Liver (tissue), 9 donors: ENCODE data around the gene AKT2. TPM values are rescaled to one million over a fixed set of nuclear protein-coding genes. Genes with fewer than 3 reads are reported as not detected.

Source experiments
- DNase-seq: peaks from one replicate; pipeline ENCODE4 v3.0.0-alpha.2; 2017; ENCODE audit warnings: low spot score
- H3K27ac ChIP-seq, 2 donors: one replicate each; pipeline ENCODE4 v1.7.0; 2013; ENCODE audit warnings: inconsistent platforms in 2 of 2, low read length in 2 of 2, control low read depth in 1 of 2, low read depth in 1 of 2, mild to moderate bottlenecking in 1 of 2
- H3K27me3 ChIP-seq, 4 donors: one replicate each; pipeline versions ENCODE4 v1.6.1 to v1.7.0; 2013; ENCODE audit warnings: low read length in 3 of 4, inconsistent platforms in 1 of 4, mild to moderate bottlenecking in 1 of 4, moderate library complexity in 1 of 4; ENCODE audit not compliant: control insufficient read depth in 4 of 4, insufficient read depth in 4 of 4
- H3K36me3 ChIP-seq, 4 donors: one replicate each; pipeline versions ENCODE4 v1.6.1 to v1.7.0; 2013; ENCODE audit warnings: low read length in 3 of 4, mild to moderate bottlenecking in 3 of 4, low read depth in 1 of 4, moderate library complexity in 1 of 4; ENCODE audit not compliant: control insufficient read depth in 4 of 4, insufficient read depth in 3 of 4
- H3K4me1 ChIP-seq, 4 donors: one replicate each; pipeline versions ENCODE4 v1.6.1 to v1.7.0; 2013; ENCODE audit warnings: low read length in 3 of 4, mild to moderate bottlenecking in 3 of 4, moderate library complexity in 1 of 4; ENCODE audit not compliant: control insufficient read depth in 4 of 4, insufficient read depth in 4 of 4
- H3K4me3 ChIP-seq, 3 donors: one replicate each; pipeline versions ENCODE4 v1.6.1 to v1.7.0; 2013; ENCODE audit warnings: low read length in 3 of 3, control low read depth in 1 of 3, low read depth in 1 of 3, mild to moderate bottlenecking in 1 of 3
- H3K9ac ChIP-seq, 2 donors: one replicate each; pipeline ENCODE4 v1.7.0; 2013; ENCODE audit warnings: low read length in 2 of 2, mild to moderate bottlenecking in 2 of 2, moderate library complexity in 2 of 2, control low read depth in 1 of 2, low read depth in 1 of 2
- H3K9me3 ChIP-seq, 4 donors: one replicate each; pipeline versions ENCODE4 v1.6.1 to v1.7.0; 2013; ENCODE audit warnings: low read length in 3 of 4; ENCODE audit not compliant: control insufficient read depth in 4 of 4
- ATF3 ChIP-seq: IDR thresholded peaks from 2 replicates; pipeline ENCODE4 v1.6.1; 2016; ENCODE audit warnings: antibody characterized with exemption
- CTCF ChIP-seq: fragments of 150-350 bp; IDR thresholded peaks from 2 replicates; pipeline ENCODE4 v1.5.1; 2017; ENCODE audit warnings: improper control_type of control experiment, low read depth, low read length; ENCODE audit not compliant: missing input control
- EGR1 ChIP-seq, 2 donors: IDR thresholded peaks; 2 replicates each; pipeline ENCODE4 v1.6.1; 2016 to 2018; ENCODE audit warnings: antibody characterized with exemption in 2 of 2, low read depth in 2 of 2
- FOXA1 ChIP-seq: IDR thresholded peaks from 2 replicates; pipeline ENCODE4 v1.6.1; 2016; ENCODE audit warnings: antibody characterized with exemption
- GABPA ChIP-seq, 2 donors: IDR thresholded peaks in 1 of 2; conservative IDR thresholded peaks in 1 of 2; 2 replicates each; pipeline ENCODE4 v1.6.1; 2016; ENCODE audit warnings: antibody characterized with exemption in 2 of 2, mild to moderate bottlenecking in 1 of 2, moderate library complexity in 1 of 2
- HNF4A ChIP-seq, 2 donors: conservative IDR thresholded peaks; 2 replicates each; pipeline ENCODE4 v1.6.1; 2016; ENCODE audit warnings: antibody characterized with exemption in 2 of 2, mild to moderate bottlenecking in 2 of 2
- HNF4G ChIP-seq: IDR thresholded peaks from 2 replicates; pipeline ENCODE4 v1.6.1; 2016; ENCODE audit warnings: antibody characterized with exemption
- JUND ChIP-seq, 2 donors: IDR thresholded peaks; 2 replicates each; pipeline ENCODE4 v1.6.1; 2016; ENCODE audit warnings: antibody characterized with exemption in 2 of 2
- MAX ChIP-seq: IDR thresholded peaks from 2 replicates; pipeline ENCODE4 v1.6.1; 2016; ENCODE audit warnings: antibody characterized with exemption
- REST ChIP-seq: IDR thresholded peaks from 2 replicates; pipeline ENCODE4 v1.6.1; 2016; ENCODE audit warnings: antibody characterized with exemption, mild to moderate bottlenecking
- RXRA ChIP-seq, 2 donors: IDR thresholded peaks; 2 replicates each; pipeline ENCODE4 v1.6.1; 2017 to 2018; ENCODE audit warnings: antibody characterized with exemption in 2 of 2, mild to moderate bottlenecking in 1 of 2
- SP1 ChIP-seq: IDR thresholded peaks from 2 replicates; pipeline ENCODE4 v1.6.1; 2018; ENCODE audit warnings: antibody characterized with exemption, mild to moderate bottlenecking
- TAF1 ChIP-seq: conservative IDR thresholded peaks from 2 replicates; pipeline ENCODE4 v1.6.1; 2016; ENCODE audit warnings: antibody characterized with exemption, mild to moderate bottlenecking
- YY1 ChIP-seq: IDR thresholded peaks from 2 replicates; pipeline ENCODE4 v1.6.1; 2016; ENCODE audit warnings: antibody characterized with exemption, mild to moderate bottlenecking
- ZBTB33 ChIP-seq: IDR thresholded peaks from 2 replicates; pipeline ENCODE4 v1.6.1; 2016; ENCODE audit warnings: antibody characterized with exemption
- WGBS: extraction: QIAGEN DNeasy Blood & Tissue Kit; methylation state at CpG from one replicate; pipeline ENCODE4 v1.1.7; 2013; 5-methylcytosine and 5-hydroxymethylcytosine counted together
- polyA plus RNA-seq, 2 donors: library from polyadenylated mRNA; stranded (reverse) in 1 of 2; unstranded in 1 of 2; fragments of 200-250 nt in 1 of 2; fragments of >200 nt in 1 of 2; fragmentation: Nextera tagmentation in 1 of 2; extraction: Ambion mirVana in 1 of 2; gene quantifications; one replicate each; pipeline versions ENCODE4 v1.2.1 to v1.2.3, GENCODE V29; 2013 to 2015
- total RNA-seq, 2 donors: library from RNA; depleted of rRNA; stranded (reverse); fragments of >200 nt; gene quantifications; one replicate each; pipeline ENCODE4 v1.2.3, GENCODE V29; 2014
- donor health status: healthy.
- donor health status: healthy.
- donor health status: healthy.
- donor health status: healthy.
- donor health status: healthy.

The AKT2 gene
- total and polyA plus RNA-seq, 4 donors = 23.2 to 110 (median 60.4) TPM

- Histone ChIP-seq H3K4me3 (no peak overlapping the region), H3K36me3 (peaks cover 7 to 17% (median 11%) of the 10 kb centered on the region in 4 donors), H3K27me3 (no peaks in the 10 kb centered on the region), H3K27ac (peak overlapping the region in 1 of 2 donors; percentile 6), H3K9ac (no peak overlapping the region), H3K4me1 (peaks cover 0 to 51% (median 29%) of the 10 kb centered on the region in 4 donors), H3K9me3 (no peaks in the 10 kb centered on the region)
- WGBS = 59% methylated on average over 9 of the region's 9 CpGs
- no peak for DNase-seq
- TF ChIP-seq CTCF (no peak), HNF4G (no peak), FOXA1 (no peak), EGR1 (IDR thresholded peaks at IDR 0.05; ENCODE audit: low read depth in 2 of 2) (no peak), REST (no peak), SP1 (peak; percentile 18), HNF4A (conservative IDR thresholded peaks at IDR 0.05) (peak; percentile 60 to 71), YY1 (peak; percentile 25), MAX (no peak), RXRA (IDR thresholded peaks at IDR 0.05) (peak in 1 of 2 donors; percentile 36)
Observed at GRCh38 chr19:40245506-40246128, 39.5 kb downstream of the AKT2 start.

- no peaks in the 10 kb centered on the region for H3K9me3 ChIP-seq
- H3K9ac ChIP-seq = no peak overlapping the region
- 93% methylated on average over 12 of the region's 12 CpGs for WGBS
- TF ChIP-seq TAF1 = no peak
- no peak for TF ChIP-seq HNF4G
- no peak for TF ChIP-seq ZBTB33
- no peak for TF ChIP-seq JUND (IDR thresholded peaks at IDR 0.05)
- TF ChIP-seq SP1 = no peak
- no peak for TF ChIP-seq GABPA (IDR thresholded peaks at IDR 0.05 in 1 of 2, conservative IDR thresholded peaks at IDR 0.05 in 1 of 2)
- TF ChIP-seq RXRA (IDR thresholded peaks at IDR 0.05) = no peak
- no peak for TF ChIP-seq CTCF
- TF ChIP-seq ATF3 = no peak
- peaks cover 0 to 45% (median 26%) of the 10 kb centered on the region in 4 donors for H3K4me1 ChIP-seq
- peaks cover 12 to 24% (median 19%) of the 10 kb centered on the region in 4 donors for H3K36me3 ChIP-seq
- H3K4me3 ChIP-seq = no peak overlapping the region
- H3K27me3 ChIP-seq = no peaks in the 10 kb centered on the region
- DNase-seq = no peak
- H3K27ac ChIP-seq = no peak overlapping the region
Observed at GRCh38 chr19:40244579-40245317, 40.4 kb downstream of the AKT2 start.
